A549 (cell line): ENCODE measurements around the gene KPTN.

Experiments used
- EHMT2 ChIP-seq: fragments of 200-600 bp; sonication (generic); IDR thresholded peaks from 2 replicates; pipeline ENCODE4 v1.6.1; 2016; ENCODE audit warnings: antibody characterized with exemption, low read depth, mild to moderate bottlenecking, moderate library complexity
- ELK1 ChIP-seq: fragments of 150-350 bp; IDR thresholded peaks from 2 replicates; pipeline ENCODE4 v1.6.1; 2014; ENCODE audit warnings: low read depth, mild to moderate bottlenecking, low read length
- EP300 ChIP-seq, 2 experiments: fragments of >200 bp; sonication (Bioruptor Twin); formaldehyde crosslinking; IDR thresholded peaks; 2 replicates in 1 of 2; 3 replicates in 1 of 2; pipeline ENCODE4 v1.6.1; 2016 to 2017
- HDAC2 ChIP-seq: fragments of 200-600 bp; sonication (generic); IDR thresholded peaks from 2 replicates; pipeline ENCODE4 v1.6.1; 2016
- KDM1A ChIP-seq: fragments of 200-600 bp; sonication (generic); IDR thresholded peaks from 2 replicates; pipeline ENCODE4 v1.6.1; 2016; ENCODE audit warnings: low read depth, mild to moderate bottlenecking
- MAFK ChIP-seq: fragments of 450-650 bp; IDR thresholded peaks from 2 replicates; pipeline ENCODE4 v1.6.1; 2014; ENCODE audit not compliant: partially characterized antibody
- POLR2A ChIP-seq: IDR thresholded peaks from 2 replicates; pipeline ENCODE4 v1.6.1; 2012; ENCODE audit warnings: mild to moderate bottlenecking, low read length
- POLR2AphosphoS2 ChIP-seq: conservative IDR thresholded peaks from 2 replicates; pipeline ENCODE4 v1.6.1; 2012; ENCODE audit warnings: low read length, improper control_type of control experiment, inconsistent platforms
- ZFP36 ChIP-seq: fragments of 450-650 bp; IDR thresholded peaks from 2 replicates; pipeline ENCODE4 v1.6.1; 2014; ENCODE audit warnings: borderline replicate concordance; ENCODE audit not compliant: partially characterized antibody
- TF ChIP-seq, protein P1 (sequence below): fragments of >200 bp; sonication (Bioruptor Twin); formaldehyde crosslinking; IDR thresholded peaks from 3 replicates; pipeline ENCODE4 v1.5.1; 2016
- TF ChIP-seq, protein P2 (sequence below): IDR thresholded peaks from 2 replicates; pipeline ENCODE4 v1.6.1; 2012

DNA sequence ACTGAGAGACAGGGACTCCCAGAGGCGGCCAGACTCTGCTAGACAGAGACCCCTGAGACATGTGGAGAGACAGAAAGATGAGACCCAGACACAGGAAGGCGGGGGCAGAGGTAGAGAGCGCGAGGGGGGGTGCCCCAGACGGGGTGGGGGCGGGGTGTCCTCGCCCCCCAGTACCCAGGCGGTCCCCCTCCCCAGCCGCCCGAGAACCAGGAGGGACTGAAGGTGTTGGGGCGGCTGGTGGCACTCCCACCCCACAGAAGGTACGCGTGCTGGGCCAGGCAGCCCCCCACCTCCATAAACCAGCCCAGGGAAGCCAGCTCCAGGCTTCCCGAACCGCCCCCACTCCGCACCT is 12.7 kb downstream of the KPTN start:
- TF ChIP-seq POLR2AphosphoS2 (no peak), ZFP36 (no peak), EP300 (IDR thresholded peaks at IDR 0.05) (no peak), ELK1 (no peak), MAFK (no peak), HDAC2 (no peak), EHMT2 (no peak), KDM1A (no peak), POLR2A (no peak)
- TF ChIP-seq, protein P1, sequence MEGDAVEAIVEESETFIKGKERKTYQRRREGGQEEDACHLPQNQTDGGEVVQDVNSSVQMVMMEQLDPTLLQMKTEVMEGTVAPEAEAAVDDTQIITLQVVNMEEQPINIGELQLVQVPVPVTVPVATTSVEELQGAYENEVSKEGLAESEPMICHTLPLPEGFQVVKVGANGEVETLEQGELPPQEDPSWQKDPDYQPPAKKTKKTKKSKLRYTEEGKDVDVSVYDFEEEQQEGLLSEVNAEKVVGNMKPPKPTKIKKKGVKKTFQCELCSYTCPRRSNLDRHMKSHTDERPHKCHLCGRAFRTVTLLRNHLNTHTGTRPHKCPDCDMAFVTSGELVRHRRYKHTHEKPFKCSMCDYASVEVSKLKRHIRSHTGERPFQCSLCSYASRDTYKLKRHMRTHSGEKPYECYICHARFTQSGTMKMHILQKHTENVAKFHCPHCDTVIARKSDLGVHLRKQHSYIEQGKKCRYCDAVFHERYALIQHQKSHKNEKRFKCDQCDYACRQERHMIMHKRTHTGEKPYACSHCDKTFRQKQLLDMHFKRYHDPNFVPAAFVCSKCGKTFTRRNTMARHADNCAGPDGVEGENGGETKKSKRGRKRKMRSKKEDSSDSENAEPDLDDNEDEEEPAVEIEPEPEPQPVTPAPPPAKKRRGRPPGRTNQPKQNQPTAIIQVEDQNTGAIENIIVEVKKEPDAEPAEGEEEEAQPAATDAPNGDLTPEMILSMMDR, result no peak
- TF ChIP-seq, protein P2, sequence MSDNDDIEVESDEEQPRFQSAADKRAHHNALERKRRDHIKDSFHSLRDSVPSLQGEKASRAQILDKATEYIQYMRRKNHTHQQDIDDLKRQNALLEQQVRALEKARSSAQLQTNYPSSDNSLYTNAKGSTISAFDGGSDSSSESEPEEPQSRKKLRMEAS, result no peak
